Endothelial cell (in vitro differentiated cells): ENCODE measurements around the gene SMARCD3. TPM values are rescaled to one million over a fixed set of nuclear protein-coding genes. Genes with fewer than 3 reads are reported as not detected.

Experiments used
- DNase-seq: peaks from one replicate; pipeline ENCODE4 v3.0.0; 2021; ENCODE audit warnings: low spot score
- H3K27ac Mint-ChIP-seq: one replicate; pipeline ENCODE4 v1.8.0; 2021; ENCODE audit warnings: mixed read lengths, inconsistent platforms; ENCODE audit not compliant: unreplicated experiment
- H3K27me3 Mint-ChIP-seq: one replicate; pipeline ENCODE4 v1.8.0; 2021; ENCODE audit warnings: mild to moderate bottlenecking, moderate library complexity, mixed read lengths, inconsistent platforms; ENCODE audit not compliant: unreplicated experiment
- H3K36me3 Mint-ChIP-seq: one replicate; pipeline ENCODE4 v1.8.0; 2021; ENCODE audit warnings: mild to moderate bottlenecking, low read depth, mixed read lengths, inconsistent platforms; ENCODE audit not compliant: unreplicated experiment
- H3K4me1 Mint-ChIP-seq: one replicate; pipeline ENCODE4 v1.8.0; 2021; ENCODE audit warnings: mild to moderate bottlenecking, mixed read lengths, inconsistent platforms; ENCODE audit not compliant: unreplicated experiment
- H3K4me3 Mint-ChIP-seq: one replicate; pipeline ENCODE4 v1.8.0; 2021; ENCODE audit warnings: mild to moderate bottlenecking, mixed read lengths, inconsistent platforms; ENCODE audit not compliant: unreplicated experiment
- H3K9me3 Mint-ChIP-seq: one replicate; pipeline ENCODE4 v1.8.0; 2021; ENCODE audit warnings: mixed read lengths, inconsistent platforms; ENCODE audit not compliant: unreplicated experiment
- CTCF ChIP-seq: fragments of 200-600 bp; sonication (generic); IDR thresholded peaks from one replicate; pipeline ENCODE4 v1.5.0; 2021; ENCODE audit warnings: antibody characterized with exemption; ENCODE audit not compliant: unreplicated experiment
- total RNA-seq: library from RNA; stranded (reverse); fragmentation: NEBNext Ultra II Directional; extraction: Animal tissue kit (Norgen Biotek cat#: 25700); gene quantifications from one replicate; pipeline ENCODE4 v1.2.1, GENCODE V29; 2021; ENCODE audit not compliant: unreplicated experiment

SMARCD3 gene
- total RNA-seq, 1 donor from 2014 or later, result 5.4 TPM

- no peaks in the 10 kb centered on the region for H3K9me3 Mint-ChIP-seq
- TF ChIP-seq CTCF, result no peak
- peaks cover 14% of the 10 kb centered on the region for H3K27me3 Mint-ChIP-seq
- no peak for DNase-seq
- H3K27ac Mint-ChIP-seq, result no peak overlapping the region
- peaks cover 10% of the 10 kb centered on the region for H3K4me1 Mint-ChIP-seq
- H3K4me3 Mint-ChIP-seq, result no peak overlapping the region
- H3K36me3 Mint-ChIP-seq, result peaks cover 9% of the 10 kb centered on the region
Measured at GRCh38 chr7:151241755-151242096, 6.8 kb downstream of the SMARCD3 start.

DNA sequence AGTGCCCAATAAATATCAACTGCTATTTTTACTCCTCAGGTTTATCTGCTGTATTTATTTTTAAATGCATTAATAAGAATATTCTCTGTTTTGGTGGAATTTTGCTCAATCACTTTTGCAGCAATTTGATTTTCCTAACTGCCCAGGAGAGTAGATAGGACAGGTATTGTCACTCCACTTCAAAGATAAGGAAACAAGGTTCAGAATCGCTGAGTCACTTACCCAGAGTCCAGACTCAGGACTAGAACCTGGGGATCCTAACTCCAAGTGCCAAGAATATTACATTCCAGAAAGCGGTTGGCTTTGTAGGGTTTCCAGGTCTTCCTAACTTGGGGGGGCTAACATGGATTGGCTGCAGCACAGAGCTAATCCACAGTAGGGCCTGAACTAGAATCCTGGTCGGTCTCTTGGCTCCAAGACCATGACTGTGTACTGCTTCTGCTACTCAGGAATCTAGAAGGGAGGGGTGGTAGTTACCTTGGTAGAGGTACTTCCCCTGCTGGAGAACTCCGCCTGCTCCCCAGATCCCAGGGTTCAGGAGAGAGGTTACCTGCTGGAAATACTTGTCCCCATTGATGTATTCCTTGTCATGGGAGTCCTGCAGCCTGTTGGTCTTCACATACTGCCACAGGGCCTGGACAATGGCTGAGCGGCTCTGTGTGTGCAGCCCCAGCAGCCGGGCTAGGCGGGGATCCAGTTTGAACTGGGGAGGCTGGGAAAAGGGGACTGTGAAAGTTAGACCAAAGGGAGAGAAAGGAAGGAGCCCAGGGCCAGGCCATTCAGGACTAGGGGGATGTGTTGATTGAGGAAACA, 7.3 kb downstream of the SMARCD3 start:
- H3K27ac Mint-ChIP-seq, result no peak overlapping the region
- no peak for DNase-seq
- no peak for TF ChIP-seq CTCF

GRCh38 chr7:151240536-151240935, 8.0 kb downstream of the SMARCD3 start:
- H3K4me1 Mint-ChIP-seq, result peaks cover 10% of the 10 kb centered on the region
- no peak overlapping the region for H3K27ac Mint-ChIP-seq
- DNase-seq, result no peak
- peaks cover 15% of the 10 kb centered on the region for H3K27me3 Mint-ChIP-seq
- no peak overlapping the region for H3K4me3 Mint-ChIP-seq
- H3K9me3 Mint-ChIP-seq, result no peaks in the 10 kb centered on the region
- no peak for TF ChIP-seq CTCF
- peaks cover 14% of the 10 kb centered on the region for H3K36me3 Mint-ChIP-seq

More for the DNA sequence above, 7.3 kb downstream of the SMARCD3 start:
- Mint-ChIP-seq H3K36me3 (peaks cover 14% of the 10 kb centered on the region), H3K9me3 (no peaks in the 10 kb centered on the region), H3K27me3 (peaks cover 15% of the 10 kb centered on the region), H3K4me3 (no peak overlapping the region), H3K4me1 (peaks cover 10% of the 10 kb centered on the region)

- Mint-ChIP-seq H3K4me3 (no peak overlapping the region), H3K36me3 (peaks cover 14% of the 10 kb centered on the region), H3K9me3 (no peaks in the 10 kb centered on the region), H3K4me1 (peaks cover 10% of the 10 kb centered on the region), H3K27me3 (peaks cover 14% of the 10 kb centered on the region), H3K27ac (no peak overlapping the region)
- no peak for TF ChIP-seq CTCF
- no peak for DNase-seq
Measured at GRCh38 chr7:151239837-151240459, 8.5 kb downstream of the SMARCD3 start.
